H9 (cell line): ENCODE data around the gene UNC45A. TPM values are rescaled to one million over a fixed set of nuclear protein-coding genes. Genes with fewer than 3 reads are reported as not detected.
A peak's percentile ranks its signal among the peaks of the same experiment; 100 is the strongest.

Source experiments
- DNase-seq: peaks from one replicate; pipeline ENCODE4 v3.0.0-alpha.2; 2017
- H2AFZ ChIP-seq: one replicate; pipeline ENCODE4 v1.6.1; 2013; ENCODE audit warnings: mild to moderate bottlenecking, low read length, control low read depth, moderate library complexity
- H2AK5ac ChIP-seq: 2 replicates; pipeline ENCODE4 v1.6.1; 2013; ENCODE audit warnings: low read length, control low read depth, mixed read lengths; ENCODE audit not compliant: insufficient read length
- H2BK120ac ChIP-seq: one replicate; pipeline ENCODE4 v1.6.1; 2013; ENCODE audit warnings: low read depth, mild to moderate bottlenecking, low read length, control low read depth, inconsistent platforms; ENCODE audit not compliant: poor library complexity, severe bottlenecking
- H2BK12ac ChIP-seq: 2 replicates; pipeline ENCODE4 v1.6.1; 2013; ENCODE audit warnings: low read length, control low read depth, mixed read lengths, low read depth; ENCODE audit not compliant: insufficient read length
- H2BK15ac ChIP-seq: 2 replicates; pipeline ENCODE4 v1.6.1; 2013; ENCODE audit warnings: low read depth, low read length, control low read depth
- H2BK20ac ChIP-seq: one replicate; pipeline ENCODE4 v1.6.1; 2013; ENCODE audit warnings: low read depth, mild to moderate bottlenecking, low read length, control low read depth, inconsistent platforms; ENCODE audit not compliant: poor library complexity, severe bottlenecking
- H2BK5ac ChIP-seq: 2 replicates; pipeline ENCODE4 v1.6.1; 2013; ENCODE audit warnings: low read length, control low read depth, mixed read lengths; ENCODE audit not compliant: insufficient read length
- H3K14ac ChIP-seq: 2 replicates; pipeline ENCODE4 v1.6.1; 2013; ENCODE audit warnings: low read length, control low read depth; ENCODE audit not compliant: insufficient read depth
- H3K18ac ChIP-seq: 2 replicates; pipeline ENCODE4 v1.6.1; 2013; ENCODE audit warnings: low read depth, mild to moderate bottlenecking, mixed read lengths, low read length, control low read depth; ENCODE audit not compliant: insufficient read length
- H3K23ac ChIP-seq: 2 replicates; pipeline ENCODE4 v1.6.1; 2013; ENCODE audit warnings: low read length, control low read depth, mixed read lengths, low read depth; ENCODE audit not compliant: insufficient read length
- H3K23me2 ChIP-seq: 2 replicates; pipeline ENCODE4 v1.6.1; 2013; ENCODE audit warnings: low read depth, mild to moderate bottlenecking, mixed read lengths, low read length, control low read depth; ENCODE audit not compliant: insufficient read length, poor library complexity, severe bottlenecking
- H3K27ac ChIP-seq: 2 replicates; pipeline ENCODE4 v1.5.1; 2013; ENCODE audit warnings: low read length, control low read depth, mixed read lengths, low read depth; ENCODE audit not compliant: insufficient read length
- H3K27me3 ChIP-seq: 2 replicates; pipeline ENCODE4 v1.6.1; 2013; ENCODE audit warnings: low read length, control low read depth, inconsistent platforms; ENCODE audit not compliant: insufficient read depth
- H3K4ac ChIP-seq: 2 replicates; pipeline ENCODE4 v1.6.1; 2013; ENCODE audit warnings: low read depth, mild to moderate bottlenecking, control low read depth, inconsistent platforms, low read length, moderate library complexity
- H3K4me1 ChIP-seq: 2 replicates; pipeline ENCODE4 v1.6.1; 2013; ENCODE audit warnings: low read length, control low read depth, inconsistent platforms; ENCODE audit not compliant: insufficient read depth
- H3K4me2 ChIP-seq: 2 replicates; pipeline ENCODE4 v1.6.1; 2013; ENCODE audit warnings: low read length, control low read depth, mixed read lengths; ENCODE audit not compliant: insufficient read length, insufficient read depth
- H3K56ac ChIP-seq: 2 replicates; pipeline ENCODE4 v1.6.1; 2013; ENCODE audit warnings: low read depth, mild to moderate bottlenecking, mixed read lengths, low read length, control low read depth; ENCODE audit not compliant: insufficient read length
- H3K79me1 ChIP-seq: 2 replicates; pipeline ENCODE4 v1.6.1; 2013; ENCODE audit warnings: low read depth, mild to moderate bottlenecking, moderate library complexity, low read length, control low read depth, inconsistent platforms; ENCODE audit not compliant: insufficient read depth, poor library complexity, severe bottlenecking
- H3K79me2 ChIP-seq: 2 replicates; pipeline ENCODE4 v1.6.1; 2013; ENCODE audit warnings: low read length, control low read depth, inconsistent platforms; ENCODE audit not compliant: insufficient read depth
- H3K9ac ChIP-seq: 2 replicates; pipeline ENCODE4 v1.6.1; 2013; ENCODE audit warnings: low read length, control low read depth, mixed read lengths; ENCODE audit not compliant: insufficient read length; ENCODE audit errors: extremely low read depth
- H3K9me3 ChIP-seq: one replicate; pipeline ENCODE4 v1.6.1; 2013; ENCODE audit warnings: low read depth, low read length, inconsistent platforms; ENCODE audit not compliant: control insufficient read depth
- H3T11ph ChIP-seq: one replicate; pipeline ENCODE4 v1.6.1; 2013; ENCODE audit warnings: mild to moderate bottlenecking, low read length, control low read depth, inconsistent platforms
- H4K20me1 ChIP-seq: one replicate; pipeline ENCODE4 v1.6.1; 2013; ENCODE audit not compliant: control insufficient read depth, insufficient read length, insufficient read depth
- H4K5ac ChIP-seq: 2 replicates; pipeline ENCODE4 v1.6.1; 2013; ENCODE audit warnings: low read depth, mild to moderate bottlenecking, mixed read lengths, low read length, control low read depth; ENCODE audit not compliant: insufficient read length
- H4K8ac ChIP-seq: replicated peaks from 2 replicates; pipeline ENCODE4 v1.6.1; 2013; ENCODE audit warnings: low read length, control low read depth, mixed read lengths, low read depth; ENCODE audit not compliant: insufficient read length
- H4K91ac ChIP-seq: 2 replicates; pipeline ENCODE4 v1.6.1; 2013; ENCODE audit warnings: low read depth, mild to moderate bottlenecking, moderate library complexity, mixed read lengths, low read length, control low read depth; ENCODE audit not compliant: insufficient read length
- H3K27ac Mint-ChIP-seq, 3 experiments: 2 replicates in 2 of 3; 3 replicates in 1 of 3; pipeline ENCODE4 v1.8.0; 2020 to 2021; ENCODE audit warnings: mixed read lengths in 3 of 3, mild to moderate bottlenecking in 1 of 3, moderate library complexity in 1 of 3
- H3K27me3 Mint-ChIP-seq: 2 replicates; pipeline ENCODE4 v1.8.0; 2021; ENCODE audit warnings: low read depth, mild to moderate bottlenecking, moderate library complexity, mixed read lengths
- H3K36me3 Mint-ChIP-seq, 3 experiments: 2 replicates in 2 of 3; 3 replicates in 1 of 3; pipeline ENCODE4 v1.8.0; 2020 to 2021; ENCODE audit warnings: low read depth in 3 of 3, mixed read lengths in 3 of 3; ENCODE audit not compliant: insufficient read depth in 1 of 3
- H3K4me1 Mint-ChIP-seq, 2 experiments: 2 replicates each; pipeline ENCODE4 v1.8.0; 2020; ENCODE audit warnings: mixed read lengths in 2 of 2
- H3K4me3 Mint-ChIP-seq, 2 experiments: 2 replicates in 1 of 2; 3 replicates in 1 of 2; pipeline ENCODE4 v1.8.0; 2020 to 2021; ENCODE audit warnings: mild to moderate bottlenecking in 2 of 2, mixed read lengths in 2 of 2, moderate library complexity in 1 of 2
- H3K9me3 Mint-ChIP-seq, 2 experiments: 2 replicates in 1 of 2; 3 replicates in 1 of 2; pipeline ENCODE4 v1.8.0; 2020; ENCODE audit warnings: mild to moderate bottlenecking in 2 of 2, mixed read lengths in 2 of 2, moderate library complexity in 1 of 2
- CTCF ChIP-seq: fragments of 200-600 bp; sonication (generic); conservative IDR thresholded peaks from 3 replicates; pipeline ENCODE4 v1.8.0; 2021; ENCODE audit warnings: antibody characterized with exemption, mild to moderate bottlenecking
- WGBS: extraction: QIAGEN DNeasy Blood & Tissue Kit; methylation state at CpG from one replicate; pipeline ENCODE4 v1.1.7; 2013; ENCODE audit warnings: missing lambda C conversion rate, low lambda C conversion rate, mixed read lengths; ENCODE audit not compliant: insufficient read length; ENCODE audit errors: extremely low coverage; 5-methylcytosine and 5-hydroxymethylcytosine counted together
- total RNA-seq: library from RNA; stranded (reverse); gene quantifications from 2 replicates; pipeline ENCODE4 v1.2.1, GENCODE V29; 2021

UNC45A gene
- total RNA-seq, 1 experiment from 2014 or later: 84.6 TPM

- H3K79me1 ChIP-seq: no peaks in the 10 kb centered on the region
- peaks cover 29% of the 10 kb centered on the region for H3K27me3 Mint-ChIP-seq
- TF ChIP-seq CTCF: no peak
- H3K4ac ChIP-seq: no peak overlapping the region
- H2AFZ ChIP-seq: no peak overlapping the region
- H3K9ac ChIP-seq: no peak overlapping the region
- no peak for DNase-seq
- H3K23me2 ChIP-seq: peaks cover 8% of the 10 kb centered on the region
- no peak overlapping the region for H4K5ac ChIP-seq
- WGBS: no CpG with 5 or more reads among the region's 14 CpGs
- no peak overlapping the region for H2BK5ac ChIP-seq
- no peak overlapping the region for H2BK12ac ChIP-seq
- no peak overlapping the region for H2AK5ac ChIP-seq
- no peak overlapping the region for H4K8ac ChIP-seq
- H4K91ac ChIP-seq: no peak overlapping the region
- H3K4me1 Mint-ChIP-seq: peaks cover 19% of the 10 kb centered on the region in 2 experiments
- no peak overlapping the region for H3K56ac ChIP-seq
- H3K18ac ChIP-seq: no peak overlapping the region
- H3K9me3 ChIP-seq: no peaks in the 10 kb centered on the region
- H4K20me1 ChIP-seq: no peaks in the 10 kb centered on the region
- no peak overlapping the region for H3T11ph ChIP-seq
- H2BK15ac ChIP-seq: no peak overlapping the region
- no peaks in the 10 kb centered on the region; the same call in 1 of the 2 replicates for H3K27me3 ChIP-seq
- peaks cover 3% of the 10 kb centered on the region; the same call in 1 of the 2 replicates for H3K4me1 ChIP-seq
- no peaks in the 10 kb centered on the region for H3K79me2 ChIP-seq
- H3K23ac ChIP-seq: no peak overlapping the region
- H3K36me3 Mint-ChIP-seq: peaks cover 7 to 16% (median 12%) of the 10 kb centered on the region in 3 experiments
- no peaks in the 10 kb centered on the region for H3K9me3 Mint-ChIP-seq
- H3K27ac ChIP-seq: no peak overlapping the region
- no peak overlapping the region for H2BK20ac ChIP-seq
- no peak overlapping the region for H3K14ac ChIP-seq
- H3K4me3 Mint-ChIP-seq: peak overlapping the region; percentile 70 to 87
- no peak overlapping the region for H2BK120ac ChIP-seq
- H3K27ac Mint-ChIP-seq: no peak overlapping the region
- no peak overlapping the region for H3K4me2 ChIP-seq
Observed at GRCh38 chr15:90901175-90902039, 33.7 kb upstream of the UNC45A start.
